ENCODE results near the gene SLC35G6. TPM values are rescaled to one million over a fixed set of nuclear protein-coding genes. Genes with fewer than 3 reads are reported as not detected.

Gene SLC35G6
- total and polyA plus RNA-seq, 2 experiments from 2014 or later = 0.16 TPM; not detected in 1

- peak within 1 kb of the TSS; percentile 72 for H2AFZ ChIP-seq
- Mint-ChIP-seq H3K36me3 (ENCODE audit: low read depth) (no peaks in the 10 kb centered on the region; the same call in 2 of the 3 replicates), H3K4me3 (peak within 1 kb of the TSS; percentile 96), H3K9me3 (no peaks in the 10 kb centered on the region), H3K27ac (peak within 1 kb of the TSS; percentile 98), H3K4me1 (peaks cover 33% of the 10 kb centered on the region), H3K27me3 (ENCODE audit: insufficient read depth, low read depth, poor library complexity) (peaks cover 52% of the 10 kb centered on the region)
- peak within 1 kb of the TSS; percentile 95 for H3K27ac ChIP-seq (ENCODE audit: low read depth)
- H3K27me3 ChIP-seq (ENCODE audit: insufficient read depth) = peaks cover 46% of the 10 kb centered on the region
- no peaks in the 10 kb centered on the region for H3K79me2 ChIP-seq (replicated peaks; ENCODE audit: insufficient read depth)
- H4K20me1 ChIP-seq (replicated peaks; ENCODE audit: insufficient read depth) = peaks cover 3% of the 10 kb centered on the region; the same call in 1 of the 2 replicates
- H3K4me2 ChIP-seq = peak within 1 kb of the TSS; percentile 76
- H3K9me2 ChIP-seq (ENCODE audit: insufficient read depth) = no peaks in the 10 kb centered on the region
- H3F3A ChIP-seq (replicated peaks; ENCODE audit: low read depth) = peaks cover 47% of the 10 kb centered on the region
- H3K4me1 ChIP-seq (ENCODE audit: insufficient read depth) = peaks cover 32% of the 10 kb centered on the region
- no peak; the same call in 2 of the 3 replicates for ATAC-seq
- H3K4me3 ChIP-seq = peak within 1 kb of the TSS; percentile 98
- H3K36me3 ChIP-seq (ENCODE audit: insufficient read depth) = no peaks in the 10 kb centered on the region
- TF ChIP-seq ZNF331 (CRISPR knock-in tag; IDR thresholded peaks at IDR 0.05; ENCODE audit: low read depth) (no peak), NANOG (IDR thresholded peaks at IDR 0.05; ENCODE audit: borderline replicate concordance) (no peak), EZH2 (IDR thresholded peaks at IDR 0.05; ENCODE audit: low read depth, unreplicated experiment) (no peak), POLR2AphosphoS5 (IDR thresholded peaks at IDR 0.05; ENCODE audit: low read depth) (no peak), EZH2phosphoT487 (IDR thresholded peaks at IDR 0.05; ENCODE audit: unreplicated experiment) (no peak), STAT1 (IDR thresholded peaks at IDR 0.05; ENCODE audit: unreplicated experiment) (no peak), ETS1 (IDR thresholded peaks at IDR 0.05) (no peak), ZNF114 (CRISPR knock-in tag; IDR thresholded peaks at IDR 0.05) (no peak), CREB1 (CRISPR knock-in tag; IDR thresholded peaks at IDR 0.05; ENCODE audit: low read depth) (no peak), JUNB (IDR thresholded peaks at IDR 0.05; ENCODE audit: unreplicated experiment) (no peak)
- TF ChIP-seq, protein P1, sequence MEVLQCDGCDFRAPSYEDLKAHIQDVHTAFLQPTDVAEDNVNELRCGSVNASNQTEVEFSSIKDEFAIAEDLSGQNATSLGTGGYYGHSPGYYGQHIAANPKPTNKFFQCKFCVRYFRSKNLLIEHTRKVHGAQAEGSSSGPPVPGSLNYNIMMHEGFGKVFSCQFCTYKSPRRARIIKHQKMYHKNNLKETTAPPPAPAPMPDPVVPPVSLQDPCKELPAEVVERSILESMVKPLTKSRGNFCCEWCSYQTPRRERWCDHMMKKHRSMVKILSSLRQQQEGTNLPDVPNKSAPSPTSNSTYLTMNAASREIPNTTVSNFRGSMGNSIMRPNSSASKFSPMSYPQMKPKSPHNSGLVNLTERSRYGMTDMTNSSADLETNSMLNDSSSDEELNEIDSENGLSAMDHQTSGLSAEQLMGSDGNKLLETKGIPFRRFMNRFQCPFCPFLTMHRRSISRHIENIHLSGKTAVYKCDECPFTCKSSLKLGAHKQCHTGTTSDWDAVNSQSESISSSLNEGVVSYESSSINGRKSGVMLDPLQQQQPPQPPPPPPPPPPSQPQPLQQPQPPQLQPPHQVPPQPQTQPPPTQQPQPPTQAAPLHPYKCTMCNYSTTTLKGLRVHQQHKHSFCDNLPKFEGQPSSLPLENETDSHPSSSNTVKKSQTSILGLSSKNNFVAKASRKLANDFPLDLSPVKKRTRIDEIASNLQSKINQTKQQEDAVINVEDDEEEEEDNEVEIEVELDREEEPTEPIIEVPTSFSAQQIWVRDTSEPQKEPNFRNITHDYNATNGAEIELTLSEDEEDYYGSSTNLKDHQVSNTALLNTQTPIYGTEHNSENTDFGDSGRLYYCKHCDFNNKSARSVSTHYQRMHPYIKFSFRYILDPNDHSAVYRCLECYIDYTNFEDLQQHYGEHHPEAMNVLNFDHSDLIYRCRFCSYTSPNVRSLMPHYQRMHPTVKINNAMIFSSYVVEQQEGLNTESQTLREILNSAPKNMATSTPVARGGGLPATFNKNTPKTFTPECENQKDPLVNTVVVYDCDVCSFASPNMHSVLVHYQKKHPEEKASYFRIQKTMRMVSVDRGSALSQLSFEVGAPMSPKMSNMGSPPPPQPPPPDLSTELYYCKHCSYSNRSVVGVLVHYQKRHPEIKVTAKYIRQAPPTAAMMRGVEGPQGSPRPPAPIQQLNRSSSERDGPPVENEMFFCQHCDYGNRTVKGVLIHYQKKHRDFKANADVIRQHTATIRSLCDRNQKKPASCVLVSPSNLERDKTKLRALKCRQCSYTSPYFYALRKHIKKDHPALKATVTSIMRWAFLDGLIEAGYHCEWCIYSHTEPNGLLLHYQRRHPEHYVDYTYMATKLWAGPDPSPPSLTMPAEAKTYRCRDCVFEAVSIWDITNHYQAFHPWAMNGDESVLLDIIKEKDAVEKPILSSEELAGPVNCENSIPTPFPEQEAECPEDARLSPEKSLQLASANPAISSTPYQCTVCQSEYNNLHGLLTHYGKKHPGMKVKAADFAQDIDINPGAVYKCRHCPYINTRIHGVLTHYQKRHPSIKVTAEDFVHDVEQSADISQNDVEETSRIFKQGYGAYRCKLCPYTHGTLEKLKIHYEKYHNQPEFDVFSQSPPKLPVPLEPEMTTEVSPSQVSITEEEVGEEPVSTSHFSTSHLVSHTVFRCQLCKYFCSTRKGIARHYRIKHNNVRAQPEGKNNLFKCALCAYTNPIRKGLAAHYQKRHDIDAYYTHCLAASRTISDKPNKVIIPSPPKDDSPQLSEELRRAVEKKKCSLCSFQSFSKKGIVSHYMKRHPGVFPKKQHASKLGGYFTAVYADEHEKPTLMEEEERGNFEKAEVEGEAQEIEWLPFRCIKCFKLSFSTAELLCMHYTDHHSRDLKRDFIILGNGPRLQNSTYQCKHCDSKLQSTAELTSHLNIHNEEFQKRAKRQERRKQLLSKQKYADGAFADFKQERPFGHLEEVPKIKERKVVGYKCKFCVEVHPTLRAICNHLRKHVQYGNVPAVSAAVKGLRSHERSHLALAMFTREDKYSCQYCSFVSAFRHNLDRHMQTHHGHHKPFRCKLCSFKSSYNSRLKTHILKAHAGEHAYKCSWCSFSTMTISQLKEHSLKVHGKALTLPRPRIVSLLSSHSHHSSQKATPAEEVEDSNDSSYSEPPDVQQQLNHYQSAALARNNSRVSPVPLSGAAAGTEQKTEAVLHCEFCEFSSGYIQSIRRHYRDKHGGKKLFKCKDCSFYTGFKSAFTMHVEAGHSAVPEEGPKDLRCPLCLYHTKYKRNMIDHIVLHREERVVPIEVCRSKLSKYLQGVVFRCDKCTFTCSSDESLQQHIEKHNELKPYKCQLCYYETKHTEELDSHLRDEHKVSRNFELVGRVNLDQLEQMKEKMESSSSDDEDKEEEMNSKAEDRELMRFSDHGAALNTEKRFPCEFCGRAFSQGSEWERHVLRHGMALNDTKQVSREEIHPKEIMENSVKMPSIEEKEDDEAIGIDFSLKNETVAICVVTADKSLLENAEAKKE (CRISPR knock-in tag; IDR thresholded peaks at IDR 0.05) = no peak
- TF ChIP-seq, protein P2, sequence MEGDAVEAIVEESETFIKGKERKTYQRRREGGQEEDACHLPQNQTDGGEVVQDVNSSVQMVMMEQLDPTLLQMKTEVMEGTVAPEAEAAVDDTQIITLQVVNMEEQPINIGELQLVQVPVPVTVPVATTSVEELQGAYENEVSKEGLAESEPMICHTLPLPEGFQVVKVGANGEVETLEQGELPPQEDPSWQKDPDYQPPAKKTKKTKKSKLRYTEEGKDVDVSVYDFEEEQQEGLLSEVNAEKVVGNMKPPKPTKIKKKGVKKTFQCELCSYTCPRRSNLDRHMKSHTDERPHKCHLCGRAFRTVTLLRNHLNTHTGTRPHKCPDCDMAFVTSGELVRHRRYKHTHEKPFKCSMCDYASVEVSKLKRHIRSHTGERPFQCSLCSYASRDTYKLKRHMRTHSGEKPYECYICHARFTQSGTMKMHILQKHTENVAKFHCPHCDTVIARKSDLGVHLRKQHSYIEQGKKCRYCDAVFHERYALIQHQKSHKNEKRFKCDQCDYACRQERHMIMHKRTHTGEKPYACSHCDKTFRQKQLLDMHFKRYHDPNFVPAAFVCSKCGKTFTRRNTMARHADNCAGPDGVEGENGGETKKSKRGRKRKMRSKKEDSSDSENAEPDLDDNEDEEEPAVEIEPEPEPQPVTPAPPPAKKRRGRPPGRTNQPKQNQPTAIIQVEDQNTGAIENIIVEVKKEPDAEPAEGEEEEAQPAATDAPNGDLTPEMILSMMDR (conservative IDR thresholded peaks at IDR 0.05; ENCODE audit: low read depth in 2 of 2) = no peak
- TF ChIP-seq, protein P3, sequence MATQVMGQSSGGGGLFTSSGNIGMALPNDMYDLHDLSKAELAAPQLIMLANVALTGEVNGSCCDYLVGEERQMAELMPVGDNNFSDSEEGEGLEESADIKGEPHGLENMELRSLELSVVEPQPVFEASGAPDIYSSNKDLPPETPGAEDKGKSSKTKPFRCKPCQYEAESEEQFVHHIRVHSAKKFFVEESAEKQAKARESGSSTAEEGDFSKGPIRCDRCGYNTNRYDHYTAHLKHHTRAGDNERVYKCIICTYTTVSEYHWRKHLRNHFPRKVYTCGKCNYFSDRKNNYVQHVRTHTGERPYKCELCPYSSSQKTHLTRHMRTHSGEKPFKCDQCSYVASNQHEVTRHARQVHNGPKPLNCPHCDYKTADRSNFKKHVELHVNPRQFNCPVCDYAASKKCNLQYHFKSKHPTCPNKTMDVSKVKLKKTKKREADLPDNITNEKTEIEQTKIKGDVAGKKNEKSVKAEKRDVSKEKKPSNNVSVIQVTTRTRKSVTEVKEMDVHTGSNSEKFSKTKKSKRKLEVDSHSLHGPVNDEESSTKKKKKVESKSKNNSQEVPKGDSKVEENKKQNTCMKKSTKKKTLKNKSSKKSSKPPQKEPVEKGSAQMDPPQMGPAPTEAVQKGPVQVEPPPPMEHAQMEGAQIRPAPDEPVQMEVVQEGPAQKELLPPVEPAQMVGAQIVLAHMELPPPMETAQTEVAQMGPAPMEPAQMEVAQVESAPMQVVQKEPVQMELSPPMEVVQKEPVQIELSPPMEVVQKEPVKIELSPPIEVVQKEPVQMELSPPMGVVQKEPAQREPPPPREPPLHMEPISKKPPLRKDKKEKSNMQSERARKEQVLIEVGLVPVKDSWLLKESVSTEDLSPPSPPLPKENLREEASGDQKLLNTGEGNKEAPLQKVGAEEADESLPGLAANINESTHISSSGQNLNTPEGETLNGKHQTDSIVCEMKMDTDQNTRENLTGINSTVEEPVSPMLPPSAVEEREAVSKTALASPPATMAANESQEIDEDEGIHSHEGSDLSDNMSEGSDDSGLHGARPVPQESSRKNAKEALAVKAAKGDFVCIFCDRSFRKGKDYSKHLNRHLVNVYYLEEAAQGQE (IDR thresholded peaks at IDR 0.05; ENCODE audit: unreplicated experiment) = no peak
- DNase-seq (ENCODE audit: low spot score) = peak; percentile 35
Measured at GRCh38 chr17:7439462-7440112, 41.7 kb upstream of the SLC35G6 start, which contains the start of gene FGF11. TSS of gene FGF11 (plus strand) at chr17:7439512. CDS start at chr17:7439621, 109 bp downstream.

All from GM23338 (cell line).